H7 (cell line): ENCODE data around the gene TMOD2. TPM values are rescaled to one million over a fixed set of nuclear protein-coding genes. Genes with fewer than 3 reads are reported as not detected.
A peak's percentile ranks its signal among the peaks of the same experiment; 100 is the strongest.

Source experiments
- DNase-seq: peaks from one replicate; pipeline ENCODE4 v3.0.0; 2012
- H3K27me3 ChIP-seq: 2 replicates; pipeline ENCODE4 v1.6.0; 2011; ENCODE audit warnings: mild to moderate bottlenecking, low read length; ENCODE audit not compliant: control insufficient read depth, insufficient read depth
- H3K36me3 ChIP-seq: replicated peaks from 2 replicates; pipeline ENCODE4 v1.5.1; 2011; ENCODE audit warnings: low read length; ENCODE audit not compliant: control insufficient read depth, insufficient read depth
- H3K4me3 ChIP-seq: 2 replicates; pipeline ENCODE4 v1.5.1; 2011; ENCODE audit warnings: low read depth, mild to moderate bottlenecking, control low read depth, low read length, moderate library complexity; ENCODE audit not compliant: insufficient read depth
- total RNA-seq: library from RNA; depleted of rRNA; stranded (reverse); fragments of >200 nt; shearing (Covaris generic); gene quantifications from 2 replicates; pipeline ENCODE4 v1.2.3, GENCODE V29; 2014

The TMOD2 gene
- total RNA-seq, 1 experiment from 2014 or later: 1.2 TPM

GRCh38 chr15:51802593-51802992 lies 51.2 kb downstream of the TMOD2 start:
- no peak overlapping the region for H3K4me3 ChIP-seq
- no peaks in the 10 kb centered on the region for H3K27me3 ChIP-seq
- H3K36me3 ChIP-seq: no peaks in the 10 kb centered on the region
- no peak for DNase-seq

GRCh38 chr15:51803965-51804364 lies 52.6 kb downstream of the TMOD2 start:
- Histone ChIP-seq H3K4me3 (no peak overlapping the region), H3K36me3 (no peaks in the 10 kb centered on the region), H3K27me3 (no peaks in the 10 kb centered on the region)
- DNase-seq: no peak

GRCh38 chr15:51806123-51806522 lies 54.7 kb downstream of the TMOD2 start:
- DNase-seq: no peak
- Histone ChIP-seq H3K27me3 (no peaks in the 10 kb centered on the region), H3K36me3 (no peaks in the 10 kb centered on the region), H3K4me3 (no peak overlapping the region)

- no peak for DNase-seq
- Histone ChIP-seq H3K27me3 (no peaks in the 10 kb centered on the region), H3K36me3 (no peaks in the 10 kb centered on the region), H3K4me3 (no peak overlapping the region)
Measured at GRCh38 chr15:51809457-51809856, 58.1 kb downstream of the TMOD2 start.

- DNase-seq: no peak
- H3K27me3 ChIP-seq: no peaks in the 10 kb centered on the region
- no peak overlapping the region for H3K4me3 ChIP-seq
- no peaks in the 10 kb centered on the region for H3K36me3 ChIP-seq
Measured at GRCh38 chr15:51812598-51812997, 61.2 kb downstream of the TMOD2 start.

GRCh38 chr15:51814606-51815005 lies 63.2 kb downstream of the TMOD2 start:
- Histone ChIP-seq H3K27me3 (no peaks in the 10 kb centered on the region), H3K36me3 (no peaks in the 10 kb centered on the region), H3K4me3 (no peak overlapping the region)
- DNase-seq: no peak

- H3K4me3 ChIP-seq: no peak overlapping the region
- no peak for DNase-seq
- H3K27me3 ChIP-seq: no peaks in the 10 kb centered on the region
- H3K36me3 ChIP-seq: no peaks in the 10 kb centered on the region
Measured at GRCh38 chr15:51816611-51817010, 65.2 kb downstream of the TMOD2 start.

GRCh38 chr15:51818150-51818549 lies 66.8 kb downstream of the TMOD2 start:
- H3K4me3 ChIP-seq: no peak overlapping the region

GRCh38 chr15:51825698-51826097 lies 74.3 kb downstream of the TMOD2 start:
- Histone ChIP-seq H3K4me3 (no peak overlapping the region), H3K27me3 (no peaks in the 10 kb centered on the region), H3K36me3 (no peaks in the 10 kb centered on the region)
- DNase-seq: no peak

More at GRCh38 chr15:51818150-51818549, 66.8 kb downstream of the TMOD2 start:
- DNase-seq: no peak
- Histone ChIP-seq H3K36me3 (no peaks in the 10 kb centered on the region), H3K27me3 (no peaks in the 10 kb centered on the region)

- no peak overlapping the region for H3K4me3 ChIP-seq
- no peaks in the 10 kb centered on the region for H3K27me3 ChIP-seq
- no peaks in the 10 kb centered on the region for H3K36me3 ChIP-seq
- DNase-seq: no peak
Measured at GRCh38 chr15:51828621-51829375, 77.4 kb downstream of the TMOD2 start.

GRCh38 chr15:51829376-51830275 lies 78.2 kb downstream of the TMOD2 start, which contains the start of gene TMOD3:
Gene TMOD3 (plus strand): TSS chr15:51829653. CDS start chr15:51862885, 33,232 bp downstream.
- H3K27me3 ChIP-seq: no peaks in the 10 kb centered on the region
- H3K36me3 ChIP-seq: no peaks in the 10 kb centered on the region
- peak within 1 kb of the TSS; percentile 88 for H3K4me3 ChIP-seq
- DNase-seq: peak; percentile 95

GRCh38 chr15:51830276-51830806 lies 78.9 kb downstream of the TMOD2 start:
- peak overlapping the region; percentile 88 for H3K4me3 ChIP-seq
- H3K27me3 ChIP-seq: no peaks in the 10 kb centered on the region
- no peaks in the 10 kb centered on the region for H3K36me3 ChIP-seq
- DNase-seq: no peak

GRCh38 chr15:51833772-51834171 lies 82.4 kb downstream of the TMOD2 start:
- no peaks in the 10 kb centered on the region for H3K27me3 ChIP-seq
- no peak for DNase-seq
- no peaks in the 10 kb centered on the region for H3K36me3 ChIP-seq
- no peak overlapping the region for H3K4me3 ChIP-seq

GRCh38 chr15:51837792-51838251 lies 86.4 kb downstream of the TMOD2 start:
- Histone ChIP-seq H3K27me3 (no peaks in the 10 kb centered on the region), H3K4me3 (no peak overlapping the region), H3K36me3 (no peaks in the 10 kb centered on the region)
- no peak for DNase-seq
